HG02981 (cell line): ENCODE data around the gene SIX3.

ENCODE experiments used
- ATAC-seq: cut with Tn5 transposase; IDR thresholded peaks from one replicate; pipeline ENCODE4 v1.9.1; 2021; ENCODE audit warnings: mild to moderate bottlenecking, moderate library complexity; ENCODE audit not compliant: unreplicated experiment

The SIX3 gene

DNA sequence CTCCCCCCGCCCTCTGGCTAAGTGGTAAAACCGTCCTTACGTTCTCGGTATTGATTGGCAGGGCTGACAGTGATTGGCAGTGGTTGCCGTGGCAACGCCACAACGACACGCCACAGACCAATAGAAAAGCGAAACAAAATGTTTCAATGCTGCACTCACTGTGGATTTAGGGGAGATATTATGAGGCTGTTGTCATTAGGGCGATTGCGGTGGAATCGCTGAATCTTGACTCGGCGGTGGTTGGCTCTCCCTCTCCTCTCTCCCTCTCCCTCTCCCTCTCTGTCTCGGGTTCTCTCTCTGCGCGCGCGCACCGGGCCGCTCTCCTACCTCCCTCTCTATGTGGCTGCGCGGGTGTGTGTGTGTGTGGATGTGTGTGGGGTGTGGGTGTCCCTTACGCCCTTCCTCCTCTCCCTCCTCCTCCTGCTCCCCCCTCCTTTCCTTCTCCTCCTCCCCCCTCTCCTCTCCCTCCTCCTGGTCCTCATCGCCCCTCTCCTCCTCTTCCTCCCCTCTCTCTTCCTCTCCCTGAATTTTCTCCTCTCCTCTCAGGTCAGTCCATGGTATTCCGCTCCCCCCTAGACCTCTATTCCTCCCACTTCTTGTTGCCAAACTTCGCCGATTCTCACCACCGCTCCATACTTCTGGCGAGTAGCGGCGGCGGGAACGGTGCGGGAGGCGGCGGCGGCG lies at the start of gene SIX3:
Gene SIX3 (plus strand): TSS at position 152 of the 684 bp plus-strand sequence. CDS start 403 bp downstream, at position 555.
- ATAC-seq, result no peak

DNA sequence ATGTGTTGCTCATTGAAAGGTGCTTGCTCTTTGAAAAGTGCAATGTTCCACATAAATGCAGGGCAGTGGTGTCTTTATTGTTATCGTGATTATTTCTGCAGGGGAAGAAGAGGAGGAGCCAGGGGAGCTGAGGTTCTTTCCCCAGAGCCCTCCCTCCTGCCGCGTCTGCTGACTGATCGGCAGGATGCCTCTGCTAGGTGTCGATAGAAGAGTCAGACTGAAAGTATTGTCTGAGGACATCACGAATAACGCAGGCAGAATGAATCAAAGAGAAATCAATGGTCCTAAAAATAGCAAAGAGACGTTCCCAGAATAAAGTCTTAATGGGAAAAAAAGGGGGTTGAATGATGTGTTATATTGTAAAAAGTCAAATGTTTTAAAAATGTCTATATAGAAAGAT lies 47.4 kb upstream of the SIX3 start:
- ATAC-seq, result no peak

DNA sequence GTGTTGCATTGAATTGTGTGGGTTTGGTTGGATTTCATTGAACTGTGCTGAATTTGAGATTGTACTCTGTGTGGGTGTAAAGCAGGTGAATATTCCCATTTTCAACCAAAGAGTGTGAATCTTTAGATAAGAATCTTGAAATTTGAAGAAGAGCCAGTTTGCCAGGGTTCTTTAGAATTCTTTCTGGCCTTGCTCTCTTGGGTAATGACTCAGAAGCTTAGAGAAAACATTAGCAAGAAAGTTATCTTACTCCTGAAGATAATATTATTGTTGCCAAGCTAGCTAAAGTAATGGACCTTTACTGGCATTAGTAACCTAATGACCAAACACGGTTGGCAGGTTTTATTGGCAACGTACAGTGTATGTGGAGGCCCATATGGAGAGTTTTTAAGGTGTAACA lies 46.4 kb upstream of the SIX3 start:
- no peak for ATAC-seq

DNA sequence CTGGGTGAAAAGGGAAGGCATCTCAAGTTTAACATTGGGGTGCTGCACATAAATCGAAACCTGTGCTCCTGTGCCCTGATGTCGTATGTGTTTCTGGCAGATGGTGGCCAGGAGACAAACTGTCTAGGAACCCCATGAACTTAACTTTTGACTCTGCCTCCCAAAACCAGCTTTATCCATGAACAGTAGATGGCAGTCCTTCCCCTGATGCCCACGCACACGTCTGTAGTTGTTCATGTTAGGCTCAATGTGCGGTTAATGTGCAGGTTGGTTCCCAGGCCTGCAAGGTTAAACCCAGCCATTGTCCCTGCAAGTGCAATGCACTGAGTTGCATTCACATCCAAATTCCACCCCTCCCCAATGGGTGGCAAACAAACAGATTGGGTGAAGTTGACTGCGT lies 44.1 kb upstream of the SIX3 start:
- ATAC-seq, result no peak

DNA sequence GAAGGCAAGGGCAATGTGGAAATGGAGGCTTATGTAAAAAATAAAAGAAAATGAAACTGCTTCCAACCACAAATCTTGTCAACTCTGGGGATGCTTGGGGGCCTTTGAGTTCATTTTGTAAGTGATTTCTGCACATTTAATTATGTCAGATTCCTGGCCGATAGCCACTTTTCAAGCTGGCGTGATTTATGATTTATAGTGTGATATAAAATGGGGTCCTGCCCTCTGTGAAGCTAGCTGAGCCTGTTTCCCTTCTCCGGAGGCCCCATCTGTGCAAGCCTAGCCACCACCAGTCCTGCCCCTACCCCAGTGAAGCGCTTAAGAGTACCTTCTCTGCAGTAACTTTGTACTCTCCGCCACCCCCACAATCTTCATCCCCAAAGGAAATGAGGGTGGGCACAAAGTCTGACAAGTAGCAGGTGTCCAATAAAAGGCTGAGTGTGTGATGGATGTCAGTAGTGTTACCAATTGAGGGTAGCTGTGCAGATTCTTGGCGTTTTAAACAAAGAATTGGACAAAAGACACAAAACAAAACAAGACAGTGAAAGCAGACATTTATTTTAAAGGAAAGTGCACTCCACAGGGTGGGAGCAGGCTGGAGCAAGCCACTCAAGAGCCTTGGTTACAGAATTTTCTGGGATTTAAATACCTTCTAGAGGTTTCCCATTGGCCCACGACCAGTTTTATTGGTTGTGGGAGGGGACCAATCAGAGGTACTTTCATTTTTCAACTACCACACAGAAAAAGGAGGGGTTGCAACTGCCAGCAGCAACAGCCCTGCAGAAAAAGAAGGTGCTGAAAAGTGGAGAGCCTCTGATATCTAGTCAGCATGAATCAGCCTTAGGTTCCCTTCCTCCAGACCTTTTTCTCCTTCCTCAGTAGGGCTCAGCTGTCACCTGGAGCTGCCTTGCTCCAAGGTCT lies 39.0 kb upstream of the SIX3 start:
- no peak for ATAC-seq

DNA sequence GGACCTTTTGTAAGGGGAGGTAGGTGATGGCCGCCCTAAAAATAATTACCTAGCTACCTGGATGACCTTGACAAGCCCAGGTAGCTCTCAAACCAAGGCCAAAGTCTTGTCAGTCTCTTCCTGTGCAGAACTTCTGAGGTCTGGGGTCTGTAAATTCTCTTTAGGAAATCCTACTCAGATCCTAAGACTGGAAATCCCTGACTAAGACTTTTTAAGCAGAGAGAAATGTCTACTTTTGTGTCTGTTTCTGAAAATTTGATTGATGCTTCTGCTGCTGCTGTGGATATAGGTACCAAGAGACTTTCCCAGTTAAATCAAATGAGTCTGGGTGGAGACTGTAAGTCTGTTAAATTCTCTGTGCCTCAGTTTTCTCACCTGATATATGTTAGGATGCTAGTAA lies 36.9 kb upstream of the SIX3 start:
- ATAC-seq, result no peak

DNA sequence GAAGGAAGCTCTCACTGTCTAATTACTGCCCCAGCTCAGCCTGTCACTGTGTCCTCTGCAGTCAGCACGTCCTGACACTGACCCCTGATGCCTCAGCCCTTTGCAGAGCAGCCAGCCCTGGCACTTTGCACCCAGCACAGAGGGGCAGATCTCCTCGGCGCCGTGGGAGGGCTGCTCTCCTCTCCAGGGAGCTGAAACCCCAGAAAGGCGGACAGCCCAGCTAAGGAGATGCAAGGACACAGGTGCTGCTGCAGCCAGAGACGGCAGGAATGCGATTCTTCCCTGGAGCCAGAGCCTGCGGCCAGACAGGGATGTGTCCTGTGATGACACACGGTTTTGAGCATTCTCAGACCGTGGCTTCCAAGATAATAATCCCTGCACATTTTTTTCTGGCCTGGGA lies 34.5 kb upstream of the SIX3 start:
- ATAC-seq, result no peak

DNA sequence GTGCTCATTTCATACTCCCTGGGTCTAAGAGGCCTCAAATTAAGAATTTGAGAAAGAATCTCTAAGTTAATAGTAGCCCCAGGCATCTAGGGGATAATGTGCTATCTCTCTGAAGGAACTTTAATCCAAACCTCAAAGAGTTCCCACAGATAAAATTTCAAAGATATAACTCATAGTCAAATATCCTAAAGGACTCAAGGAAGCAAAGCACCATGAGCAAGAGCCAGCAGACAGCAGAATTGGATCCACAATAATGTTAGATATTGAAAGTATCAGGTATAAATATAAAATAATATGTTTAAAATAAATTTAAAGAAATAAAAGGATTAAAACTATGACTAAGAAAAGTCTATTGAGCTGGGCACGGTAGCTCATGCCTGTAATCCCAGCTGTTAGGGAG lies 31.7 kb upstream of the SIX3 start:
- ATAC-seq, result no peak

DNA sequence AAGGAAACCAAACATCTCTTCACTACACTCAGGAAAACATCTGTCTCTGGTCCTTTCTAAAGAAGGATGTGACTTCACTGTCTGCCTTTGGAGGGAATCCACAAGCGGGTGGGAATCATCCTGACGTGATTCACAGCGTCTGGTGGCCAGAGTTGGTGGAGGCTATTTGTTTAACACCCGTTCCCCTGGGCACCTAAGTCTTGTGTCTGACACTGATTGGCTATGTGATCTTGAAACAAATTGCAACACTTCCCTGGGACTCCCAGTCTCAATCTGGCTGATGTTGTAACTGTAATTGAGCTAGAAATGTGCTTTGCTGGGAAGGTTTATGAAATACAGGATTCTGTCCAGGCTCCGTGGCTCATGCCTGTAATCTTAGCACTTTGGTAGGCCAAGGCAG lies 28.8 kb upstream of the SIX3 start:
- ATAC-seq, result no peak

DNA sequence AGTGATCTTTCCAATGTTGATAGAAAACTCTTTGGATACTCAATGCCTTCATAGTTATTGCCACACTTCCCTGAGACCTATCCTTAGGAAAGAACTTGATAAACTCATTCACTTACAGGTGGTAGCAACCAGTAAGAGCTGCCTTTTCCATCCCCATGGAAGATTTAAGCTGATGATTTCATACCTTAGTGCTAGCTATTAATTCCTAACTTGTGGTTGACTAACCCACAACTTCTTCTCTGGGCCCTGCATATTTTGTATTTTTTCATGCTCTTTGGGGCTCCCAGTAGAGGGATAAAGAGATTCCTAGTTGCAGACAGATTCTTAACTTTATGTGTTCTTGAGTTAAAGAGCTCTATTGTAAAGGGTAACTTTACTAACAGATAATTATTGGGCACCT lies 25.2 kb upstream of the SIX3 start:
- ATAC-seq, result no peak

DNA sequence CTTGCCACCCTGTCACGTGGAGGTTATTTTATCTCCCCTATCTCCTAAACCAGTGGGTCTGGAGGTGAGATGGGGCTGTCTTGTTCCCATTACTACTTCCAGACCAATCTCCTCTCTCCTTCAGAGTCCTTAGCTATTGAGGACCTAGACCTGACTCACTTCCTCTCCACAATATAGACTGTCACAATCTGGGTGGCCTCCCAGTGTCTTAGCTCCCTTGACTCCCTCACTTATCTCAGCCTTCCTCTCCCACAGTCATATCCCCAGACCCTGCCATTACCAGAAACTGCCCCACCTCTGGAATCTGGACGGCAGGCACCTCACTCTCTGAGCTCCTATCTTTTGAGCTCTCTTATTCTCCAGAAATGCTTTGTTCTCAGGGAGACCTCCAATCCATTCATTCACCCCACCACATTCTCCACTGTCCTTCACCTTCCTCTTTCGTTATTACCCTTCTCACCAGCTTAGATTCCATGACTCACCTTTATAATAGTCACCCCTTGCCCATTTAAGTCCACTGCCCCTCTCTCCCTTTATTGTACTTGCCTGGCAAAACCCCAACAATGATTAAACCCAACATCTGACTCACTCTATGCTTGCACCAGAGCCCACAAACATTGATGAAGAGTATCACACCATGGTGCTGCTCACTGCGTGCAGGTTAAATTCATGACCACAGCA lies 23.3 kb upstream of the SIX3 start:
- no peak for ATAC-seq

DNA sequence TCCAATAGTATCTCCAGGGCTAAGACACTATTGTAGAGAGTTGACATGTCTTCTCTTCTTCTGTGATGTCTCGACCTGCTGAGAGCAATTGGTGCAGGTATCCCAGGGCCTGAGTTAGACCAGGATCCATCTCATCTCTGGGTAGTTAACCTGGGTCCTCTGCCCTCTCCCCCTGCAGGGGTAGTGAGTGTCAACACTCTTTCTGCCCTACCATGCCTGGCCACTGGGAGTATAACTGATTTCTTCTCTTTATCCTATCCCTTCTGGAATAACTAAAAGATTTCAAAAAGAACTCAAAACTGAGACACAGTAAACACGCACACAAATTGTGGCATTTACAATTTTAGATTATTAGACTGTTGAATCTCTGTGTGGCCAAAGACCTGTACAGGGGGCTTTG lies 20.8 kb upstream of the SIX3 start:
- no peak for ATAC-seq

DNA sequence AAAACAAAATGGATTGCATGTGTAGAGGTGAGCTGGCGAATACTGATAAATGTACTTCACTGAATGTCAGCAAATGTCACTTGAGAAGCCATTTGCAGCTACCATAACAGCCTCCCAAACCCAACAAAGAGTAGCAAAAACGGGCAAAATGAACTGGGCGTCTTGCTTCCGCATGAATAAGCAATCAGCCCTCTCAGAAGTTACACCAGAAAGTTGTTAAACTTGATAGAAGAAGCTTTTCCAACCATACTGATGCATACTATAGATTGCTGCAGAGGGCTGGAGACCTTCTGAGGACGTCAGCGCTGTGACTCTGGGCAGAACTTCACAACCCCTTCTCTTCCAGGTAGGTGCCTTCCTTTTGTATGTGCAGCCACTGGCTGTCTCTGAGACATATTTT lies 18.7 kb upstream of the SIX3 start:
- no peak for ATAC-seq

DNA sequence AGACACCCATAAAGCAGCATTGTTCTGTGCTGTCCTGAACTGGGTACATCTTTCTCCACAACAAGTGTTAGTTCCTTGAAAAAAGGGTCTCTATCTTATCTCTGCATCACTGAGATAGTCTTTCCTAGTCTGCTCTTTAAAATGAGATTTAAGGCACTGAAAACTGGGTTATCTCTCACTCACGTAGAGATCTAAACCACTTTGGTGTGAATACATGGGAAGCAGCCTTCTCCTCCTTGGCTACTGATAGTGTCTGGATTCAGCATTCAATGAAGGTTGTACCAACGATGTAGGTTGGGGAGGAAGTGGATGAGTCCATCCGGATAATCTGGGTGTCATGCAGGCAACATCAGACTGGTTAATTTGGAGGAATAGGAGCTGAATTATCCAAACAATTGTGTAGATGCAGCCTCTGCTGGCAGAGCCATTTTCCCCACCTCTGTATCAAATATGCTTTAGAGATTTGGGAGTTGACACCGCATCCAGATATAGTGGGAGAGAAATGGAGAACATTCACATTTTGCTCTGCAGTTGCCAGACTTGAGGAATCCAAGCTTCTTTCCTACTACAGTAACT lies 15.9 kb upstream of the SIX3 start:
- no peak for ATAC-seq

DNA sequence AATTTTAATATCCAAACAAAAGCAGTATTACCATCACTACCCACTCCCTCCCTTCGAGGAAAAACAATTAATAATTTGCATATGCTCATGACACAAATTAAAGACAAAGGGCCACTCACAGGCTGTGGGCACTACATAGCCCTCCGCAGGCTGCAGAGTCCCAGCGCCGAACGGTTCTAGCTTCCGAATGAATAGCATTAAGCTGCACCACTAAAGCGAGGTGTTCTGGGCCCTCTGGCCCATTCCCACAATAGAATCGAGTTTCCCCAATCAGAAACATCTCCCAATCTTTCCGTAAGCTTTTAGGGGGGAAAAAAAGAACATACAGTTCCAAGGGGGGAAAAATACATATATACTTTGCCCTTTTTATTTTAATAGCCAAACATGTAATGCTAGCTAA lies 14.5 kb upstream of the SIX3 start:
- ATAC-seq, result no peak

DNA sequence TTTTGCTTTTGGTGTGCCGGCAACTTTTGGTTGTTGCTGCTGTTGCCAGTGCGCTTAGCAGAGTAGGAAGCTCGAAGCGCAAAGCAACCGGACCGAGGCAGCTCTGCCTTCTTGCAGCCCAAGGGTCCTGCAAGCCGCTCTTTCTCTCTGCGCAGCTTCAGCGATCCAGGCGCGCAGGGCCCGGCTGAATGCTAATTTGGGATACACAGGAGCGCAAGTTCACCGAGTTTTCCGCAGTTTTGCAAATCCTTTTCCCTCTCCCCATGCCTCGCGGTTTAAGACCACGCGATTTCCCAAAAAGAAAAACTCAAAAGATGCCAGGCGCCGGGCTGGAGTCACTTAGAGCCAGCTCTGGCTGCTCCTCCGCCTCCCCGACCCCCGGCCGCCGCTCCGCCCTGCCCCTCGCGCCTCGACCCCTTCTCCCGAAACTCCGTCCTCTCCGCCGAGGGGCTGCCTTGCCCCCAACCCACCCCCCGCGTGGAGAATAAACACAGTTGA lies 13.5 kb upstream of the SIX3 start:
- no peak for ATAC-seq

DNA sequence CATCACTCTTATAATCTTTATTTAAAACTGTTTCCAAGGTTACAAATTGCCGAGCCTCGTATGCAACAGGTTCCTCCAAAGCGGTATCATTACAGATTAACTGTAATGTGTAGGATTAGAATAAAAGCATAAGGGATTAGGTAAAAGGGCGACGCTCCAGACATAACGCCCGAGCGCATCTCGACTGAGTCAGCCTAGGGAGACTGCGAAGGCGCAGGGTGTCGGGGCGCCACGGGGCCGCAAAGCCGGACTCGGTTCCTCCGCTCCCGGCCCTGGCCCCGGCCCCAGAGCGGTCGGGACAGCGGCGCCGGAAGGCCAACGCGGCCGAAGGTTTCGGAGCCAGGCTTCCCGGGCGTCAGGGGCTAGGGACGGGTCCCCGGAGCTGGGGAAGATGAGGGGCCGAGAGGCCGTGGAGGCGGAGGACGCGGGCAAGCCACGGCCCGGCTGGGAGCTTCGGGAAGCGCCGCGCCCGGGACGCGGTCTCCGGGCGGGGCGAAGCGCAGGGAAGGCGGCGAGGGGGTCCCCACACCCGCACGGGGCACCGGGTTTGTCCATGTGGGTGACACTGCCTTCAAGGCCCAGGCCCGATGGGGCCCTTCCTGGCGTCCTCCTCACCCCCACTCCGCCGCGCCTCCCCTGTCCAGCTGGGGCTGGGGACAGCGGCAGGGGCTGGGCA lies 12.9 kb upstream of the SIX3 start:
- no peak for ATAC-seq

DNA sequence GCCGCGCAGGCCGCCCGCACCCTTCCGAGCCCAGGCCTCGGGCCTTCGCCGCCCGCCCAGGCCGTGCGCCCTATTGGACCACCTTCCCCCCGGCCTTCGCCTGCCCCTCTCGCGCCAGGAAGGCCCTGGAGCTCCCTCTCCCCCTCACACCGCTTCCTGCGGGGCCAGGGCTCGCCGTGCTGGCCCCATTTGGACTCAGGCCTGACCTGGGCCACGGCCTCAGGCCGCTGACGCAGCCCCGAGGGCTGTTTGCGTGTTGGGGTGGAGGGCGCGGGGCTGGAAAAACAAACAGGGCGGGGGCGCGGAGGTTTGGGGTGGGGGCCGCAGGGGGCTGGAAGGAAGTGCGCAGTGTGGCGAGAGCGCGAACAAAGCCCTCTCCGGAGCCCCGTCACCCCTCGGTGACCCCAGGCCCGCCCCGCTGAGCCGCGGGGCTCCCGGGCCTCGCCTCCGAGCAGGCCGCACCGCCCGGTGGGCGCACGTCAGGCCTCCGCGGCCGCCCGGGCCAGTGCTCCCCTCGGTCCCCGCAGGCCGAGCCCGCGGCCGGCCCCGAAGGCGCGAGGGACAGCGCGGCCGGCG lies 12.3 kb upstream of the SIX3 start:
- no peak for ATAC-seq

DNA sequence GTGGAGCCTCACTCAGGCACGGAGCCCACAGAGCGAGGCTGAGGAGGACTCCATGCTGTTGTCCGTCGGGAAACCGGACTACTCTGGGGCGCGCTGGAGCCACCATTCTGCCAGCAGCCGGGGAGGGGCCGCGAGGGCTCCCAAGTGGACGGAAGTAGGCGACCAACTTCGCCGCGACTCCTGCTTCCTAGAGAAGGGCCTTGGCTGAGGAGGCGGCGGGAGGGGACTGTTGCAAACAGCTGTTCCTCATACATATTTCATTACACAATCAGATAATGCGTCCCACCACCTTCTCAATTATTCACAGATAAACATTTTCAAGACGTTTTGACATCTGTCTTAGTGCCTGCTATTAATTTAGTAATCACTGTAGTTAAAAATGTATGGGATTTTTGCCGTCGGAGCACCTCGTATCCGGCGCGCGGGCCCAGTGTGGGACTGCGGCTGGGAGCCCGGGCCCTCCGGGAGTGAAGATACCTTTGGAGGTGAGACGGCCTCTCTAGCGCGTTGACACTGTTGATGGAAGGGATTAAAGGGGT lies 11.7 kb upstream of the SIX3 start:
- ATAC-seq, result no peak
